GM12891 (cell line): ENCODE measurements around the gene MGMT.

Experiments
- POLR2A ChIP-seq: IDR thresholded peaks from 2 replicates; pipeline ENCODE4 v1.6.1; 2011; ENCODE audit warnings: low read depth, low read length, control low read depth
- POLR2AphosphoS5 ChIP-seq: IDR thresholded peaks from 2 replicates; pipeline ENCODE4 v1.6.1; 2011; ENCODE audit warnings: low read depth, low read length, control low read depth
- SPI1 ChIP-seq: IDR thresholded peaks from 2 replicates; pipeline ENCODE4 v1.6.1; 2011; ENCODE audit warnings: low read depth, low read length, control low read depth
- TAF1 ChIP-seq: IDR thresholded peaks from 2 replicates; pipeline ENCODE4 v1.6.1; 2011; ENCODE audit warnings: low read depth, low read length, control low read depth

GRCh38 chr10:129468187-129468586, 1.1 kb downstream of the MGMT start:
- no peak for TF ChIP-seq SPI1
- no peak for TF ChIP-seq POLR2A
- no peak for TF ChIP-seq POLR2AphosphoS5
- TF ChIP-seq TAF1, result no peak
